Calu3 (cell line): ENCODE data around the gene IDNK. TPM values are rescaled to one million over a fixed set of nuclear protein-coding genes. Genes with fewer than 3 reads are reported as not detected.

ENCODE experiments used
- BruUV-seq: library from RNA; stranded (reverse); fragments of 400-500 nt; replicated peaks from 2 replicates; lab custom pipeline; 2021; lab: Mats Ljungman, UMichigan
- CTCF ChIA-PET: fragments of 300-600 bp; sonication (Branson Sonifier 250); formaldehyde crosslinking; loops from one replicate; lab custom pipeline; 2022; ENCODE audit warnings: antibody characterized with exemption; lab: Charles Lee
- DNase-seq: peaks from one replicate; pipeline ENCODE4 v3.0.0; 2022
- H3K27ac Mint-ChIP-seq: one replicate; pipeline ENCODE4 v1.8.0; 2022; ENCODE audit warnings: mixed read lengths; ENCODE audit not compliant: unreplicated experiment
- H3K27me3 Mint-ChIP-seq: one replicate; pipeline ENCODE4 v1.8.0; 2022; ENCODE audit warnings: mixed read lengths; ENCODE audit not compliant: unreplicated experiment
- H3K36me3 Mint-ChIP-seq: one replicate; pipeline ENCODE4 v1.8.0; 2022; ENCODE audit warnings: mild to moderate bottlenecking, moderate library complexity, mixed read lengths; ENCODE audit not compliant: insufficient read depth, unreplicated experiment
- H3K4me1 Mint-ChIP-seq: one replicate; pipeline ENCODE4 v1.8.0; 2022; ENCODE audit warnings: mild to moderate bottlenecking, low read depth, mixed read lengths; ENCODE audit not compliant: unreplicated experiment
- H3K4me3 Mint-ChIP-seq: one replicate; pipeline ENCODE4 v1.8.0; 2022; ENCODE audit warnings: mild to moderate bottlenecking, low read depth, moderate library complexity, mixed read lengths; ENCODE audit not compliant: unreplicated experiment
- H3K9me3 Mint-ChIP-seq: one replicate; pipeline ENCODE4 v1.8.0; 2022; ENCODE audit warnings: low read depth, mixed read lengths; ENCODE audit not compliant: unreplicated experiment
- intact Hi-C: fragments of 100-400 bp; cut with micrococcal nuclease; formaldehyde crosslinking; loops from one replicate; pipeline ENCODE4 v1.10.0; 2022; ENCODE audit not compliant: unreplicated experiment
- total RNA-seq: library from RNA; stranded (reverse); gene quantifications from 2 replicates; pipeline ENCODE4 v1.2.3, GENCODE V29; 2022
- TF ChIP-seq, protein P1 (sequence below): fragments of 200-600 bp; IDR thresholded peaks from one replicate; pipeline ENCODE4 v1.8.0; 2022; ENCODE audit warnings: antibody characterized with exemption; ENCODE audit not compliant: unreplicated experiment

The IDNK gene
- total RNA-seq, 1 experiment from 2014 or later: 4.2 TPM

DNA sequence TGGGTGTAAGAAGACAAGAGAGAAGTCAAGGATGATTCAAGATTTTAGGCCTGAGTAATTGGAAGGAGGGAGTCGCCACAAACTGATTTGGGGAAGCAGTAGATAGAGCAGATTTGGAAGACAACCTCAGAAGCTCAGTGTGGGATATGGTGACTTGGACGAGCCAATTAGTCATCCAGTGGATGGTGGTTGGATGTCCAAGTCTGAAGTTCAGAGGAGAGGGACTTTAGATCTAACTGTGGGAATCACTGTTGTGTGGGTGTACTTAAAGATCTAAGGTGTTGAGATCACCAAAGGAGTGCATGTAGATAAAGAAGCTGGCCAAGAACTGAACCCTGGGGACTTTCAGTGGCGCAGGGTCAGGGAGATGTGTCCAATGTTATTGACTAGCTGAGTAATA, 2.2 kb downstream of the IDNK start:
- BruUV-seq: no TSS peak
- intact Hi-C loops: no loop called here
- TF ChIP-seq, protein P1, sequence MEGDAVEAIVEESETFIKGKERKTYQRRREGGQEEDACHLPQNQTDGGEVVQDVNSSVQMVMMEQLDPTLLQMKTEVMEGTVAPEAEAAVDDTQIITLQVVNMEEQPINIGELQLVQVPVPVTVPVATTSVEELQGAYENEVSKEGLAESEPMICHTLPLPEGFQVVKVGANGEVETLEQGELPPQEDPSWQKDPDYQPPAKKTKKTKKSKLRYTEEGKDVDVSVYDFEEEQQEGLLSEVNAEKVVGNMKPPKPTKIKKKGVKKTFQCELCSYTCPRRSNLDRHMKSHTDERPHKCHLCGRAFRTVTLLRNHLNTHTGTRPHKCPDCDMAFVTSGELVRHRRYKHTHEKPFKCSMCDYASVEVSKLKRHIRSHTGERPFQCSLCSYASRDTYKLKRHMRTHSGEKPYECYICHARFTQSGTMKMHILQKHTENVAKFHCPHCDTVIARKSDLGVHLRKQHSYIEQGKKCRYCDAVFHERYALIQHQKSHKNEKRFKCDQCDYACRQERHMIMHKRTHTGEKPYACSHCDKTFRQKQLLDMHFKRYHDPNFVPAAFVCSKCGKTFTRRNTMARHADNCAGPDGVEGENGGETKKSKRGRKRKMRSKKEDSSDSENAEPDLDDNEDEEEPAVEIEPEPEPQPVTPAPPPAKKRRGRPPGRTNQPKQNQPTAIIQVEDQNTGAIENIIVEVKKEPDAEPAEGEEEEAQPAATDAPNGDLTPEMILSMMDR: no peak
- Mint-ChIP-seq H3K27ac (no peak overlapping the region), H3K9me3 (no peaks in the 10 kb centered on the region), H3K4me1 (peaks cover 8% of the 10 kb centered on the region), H3K4me3 (no peak overlapping the region), H3K36me3 (peaks cover 20% of the 10 kb centered on the region), H3K27me3 (no peaks in the 10 kb centered on the region)
- CTCF ChIA-PET: no interaction called here
- DNase-seq: no peak

DNA sequence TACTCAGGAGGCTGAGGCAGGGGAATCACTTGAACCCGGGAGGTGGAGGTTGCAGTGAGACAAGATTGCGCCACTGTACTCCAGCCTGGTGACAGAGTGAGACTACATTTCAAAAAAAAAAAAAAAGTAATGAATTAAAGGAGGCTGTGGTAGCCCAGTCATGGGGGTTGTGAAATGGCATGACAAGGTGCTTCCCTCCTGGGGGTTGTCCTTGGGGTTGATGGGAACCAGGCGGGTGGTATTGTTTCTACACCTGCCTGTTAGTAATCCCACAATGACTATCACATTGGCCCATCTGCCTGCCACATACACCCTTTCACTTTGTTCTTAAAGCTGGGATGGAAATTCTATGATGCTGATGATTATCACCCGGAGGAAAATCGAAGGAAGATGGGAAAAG, 5.6 kb downstream of the IDNK start:
- CTCF ChIA-PET: no interaction called here
- no peaks in the 10 kb centered on the region for H3K27me3 Mint-ChIP-seq

DNA sequence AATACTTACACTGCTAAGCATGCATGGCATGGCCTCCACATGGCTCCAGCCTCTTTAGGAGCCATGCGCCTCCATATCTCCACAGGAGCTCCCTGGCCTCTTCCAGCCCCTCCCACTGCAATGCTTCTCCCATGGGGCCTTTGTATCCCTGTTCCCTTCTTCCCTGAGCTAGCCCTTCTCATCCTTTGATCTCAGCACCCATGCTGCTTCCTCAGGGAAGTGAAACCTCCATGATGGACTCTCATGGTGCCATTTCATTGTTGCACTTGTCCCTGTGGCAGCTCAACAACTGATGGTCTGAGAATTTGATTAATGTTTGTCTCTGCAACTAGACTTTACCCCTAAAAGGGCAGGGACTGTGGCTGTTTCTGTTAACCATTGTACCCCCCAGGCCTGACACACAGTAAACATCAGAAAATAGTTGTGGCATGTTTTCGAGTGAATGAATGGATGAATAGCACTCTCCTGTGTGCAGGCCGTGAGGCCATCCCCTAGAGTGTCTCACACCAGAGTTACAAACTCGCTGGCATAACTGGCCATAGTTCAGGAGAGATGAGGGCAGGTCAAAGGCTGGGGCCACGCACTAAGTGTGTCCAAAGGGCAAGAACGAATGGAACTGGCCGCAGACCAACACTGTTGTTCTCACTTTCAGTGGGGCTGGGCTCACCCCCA, 6.6 kb downstream of the IDNK start:
- TF ChIP-seq, protein P1: no peak
- intact Hi-C loops: no loop called here
- Mint-ChIP-seq H3K4me1 (no peaks in the 10 kb centered on the region), H3K27me3 (no peaks in the 10 kb centered on the region), H3K9me3 (no peaks in the 10 kb centered on the region), H3K36me3 (peaks cover 15% of the 10 kb centered on the region), H3K4me3 (no peak overlapping the region), H3K27ac (no peak overlapping the region)
- no peak for DNase-seq
- no TSS peak for BruUV-seq
- CTCF ChIA-PET: interaction anchor here (0.6 kb wide), 1 partner anchor 9 kb away, joined by 3 read pairs; no protein-coding TSS in a partner anchor

More for the DNA sequence above, 5.6 kb downstream of the IDNK start:
- peaks cover 18% of the 10 kb centered on the region for H3K36me3 Mint-ChIP-seq
- H3K9me3 Mint-ChIP-seq: no peaks in the 10 kb centered on the region
- intact Hi-C loops: no loop called here
- TF ChIP-seq, protein P1: no peak
- no peaks in the 10 kb centered on the region for H3K4me1 Mint-ChIP-seq
- DNase-seq: no peak
- H3K27ac Mint-ChIP-seq: no peak overlapping the region
- no TSS peak for BruUV-seq
- H3K4me3 Mint-ChIP-seq: no peak overlapping the region

DNA sequence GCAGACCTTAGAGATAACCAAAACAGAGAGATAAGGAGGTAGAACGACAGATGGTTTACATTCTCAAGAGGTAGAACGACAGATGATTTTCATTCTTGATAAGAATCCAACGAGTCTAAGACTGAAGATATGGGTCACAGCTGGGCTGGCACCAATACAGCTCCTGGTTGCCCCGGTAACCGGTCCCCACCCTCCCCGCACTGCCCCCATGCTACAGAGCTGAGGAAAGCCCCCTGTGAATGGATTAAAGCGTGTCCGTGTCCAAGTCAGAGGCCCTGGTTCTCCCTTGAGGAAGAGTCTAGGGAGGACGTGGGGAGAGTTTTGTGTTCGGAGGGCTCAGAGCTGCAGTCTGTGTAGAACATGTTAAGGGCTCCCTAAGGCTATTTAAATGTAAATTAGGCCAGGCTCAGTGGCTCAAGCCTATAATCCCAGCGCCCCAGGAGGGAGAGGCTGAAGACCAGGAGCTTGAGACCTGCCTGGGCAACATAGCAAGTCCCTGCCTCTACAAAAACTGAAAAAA, 8.1 kb downstream of the IDNK start:
- Mint-ChIP-seq H3K27me3 (no peaks in the 10 kb centered on the region), H3K4me3 (no peak overlapping the region), H3K9me3 (no peaks in the 10 kb centered on the region), H3K36me3 (peaks cover 15% of the 10 kb centered on the region), H3K4me1 (no peaks in the 10 kb centered on the region), H3K27ac (no peak overlapping the region)
- intact Hi-C loops: no loop called here
- no TSS peak for BruUV-seq
- CTCF ChIA-PET: interaction anchor here (0.6 kb wide), 1 partner anchor 1280 kb away, joined by 3 read pairs; no protein-coding TSS in a partner anchor
- TF ChIP-seq, protein P1: no peak
- DNase-seq: no peak
